Neural progenitor cell (in vitro differentiated cells): ENCODE results near the gene NDUFA6.

Experiments used
- CTCF ChIP-seq: fragments of 200-600 bp; sonication (generic); IDR thresholded peaks from 2 replicates; pipeline ENCODE4 v1.5.1; 2017; ENCODE audit warnings: antibody characterized with exemption, mild to moderate bottlenecking
- EZH2 ChIP-seq: fragments of 200-600 bp; sonication (generic); IDR thresholded peaks from 2 replicates; pipeline ENCODE4 v1.6.1; 2017; ENCODE audit warnings: antibody characterized with exemption, mild to moderate bottlenecking, moderate library complexity
- EZH2phosphoT487 ChIP-seq: fragments of 200-600 bp; sonication (generic); IDR thresholded peaks from 2 replicates; pipeline ENCODE4 v1.6.1; 2017; ENCODE audit warnings: antibody characterized with exemption

GRCh38 chr22:42080287-42080686, 10.3 kb downstream of the NDUFA6 start:
- TF ChIP-seq CTCF (no peak), EZH2phosphoT487 (no peak), EZH2 (no peak)
